Endodermal cell (in vitro differentiated cells): ENCODE measurements around the gene TRPC4. TPM values are rescaled to one million over a fixed set of nuclear protein-coding genes. Genes with fewer than 3 reads are reported as not detected.

Experiments
- DNase-seq: peaks from one replicate; pipeline ENCODE4 v3.0.0-alpha.2; 2017
- H3K27ac ChIP-seq: 2 replicates; pipeline ENCODE4 v1.5.1; 2013; ENCODE audit warnings: mild to moderate bottlenecking, low read depth, low read length, moderate library complexity
- H3K27me3 ChIP-seq: 2 replicates; pipeline ENCODE4 v1.6.1; 2013; ENCODE audit warnings: mild to moderate bottlenecking, low read length, moderate library complexity; ENCODE audit not compliant: insufficient read depth, control insufficient read depth, poor library complexity, severe bottlenecking
- H3K36me3 ChIP-seq: 2 replicates; pipeline ENCODE4 v1.7.0; 2013; ENCODE audit warnings: mild to moderate bottlenecking, low read length, moderate library complexity; ENCODE audit not compliant: control insufficient read depth, insufficient read depth
- H3K4me1 ChIP-seq: one replicate; pipeline ENCODE4 v1.7.0; 2013; ENCODE audit warnings: low read length; ENCODE audit not compliant: control insufficient read depth, insufficient read depth
- H3K4me3 ChIP-seq: 2 replicates; pipeline ENCODE4 v1.5.1; 2013; ENCODE audit warnings: mild to moderate bottlenecking, low read length, moderate library complexity
- H3K9ac ChIP-seq: 2 replicates; pipeline ENCODE4 v1.6.1; 2013; ENCODE audit warnings: mild to moderate bottlenecking, low read length, moderate library complexity; ENCODE audit not compliant: poor library complexity, severe bottlenecking; ENCODE audit errors: extremely low read depth
- H3K9me3 ChIP-seq: 2 replicates; pipeline ENCODE4 v1.6.1; 2013; ENCODE audit warnings: mild to moderate bottlenecking, low read length, moderate library complexity; ENCODE audit not compliant: control insufficient read depth
- H3K27ac Mint-ChIP-seq: 2 replicates; pipeline ENCODE4 v1.8.0; 2020; ENCODE audit warnings: mixed read lengths
- H3K27me3 Mint-ChIP-seq: 2 replicates; pipeline ENCODE4 v1.8.0; 2021; ENCODE audit warnings: mild to moderate bottlenecking, mixed read lengths; ENCODE audit not compliant: insufficient read depth
- H3K36me3 Mint-ChIP-seq: 2 replicates; pipeline ENCODE4 v1.8.0; 2020; ENCODE audit warnings: low read depth, mixed read lengths
- H3K4me1 Mint-ChIP-seq: 2 replicates; pipeline ENCODE4 v1.8.0; 2020; ENCODE audit warnings: mixed read lengths
- H3K4me3 Mint-ChIP-seq: 2 replicates; pipeline ENCODE4 v1.8.0; 2020; ENCODE audit warnings: mild to moderate bottlenecking, moderate library complexity, mixed read lengths
- H3K9me3 Mint-ChIP-seq: 2 replicates; pipeline ENCODE4 v1.8.0; 2020; ENCODE audit warnings: mild to moderate bottlenecking, mixed read lengths
- CTCF ChIP-seq: fragments of 200-600 bp; sonication (generic); conservative IDR thresholded peaks from 2 replicates; pipeline ENCODE4 v1.5.0; 2021; ENCODE audit warnings: antibody characterized with exemption, mild to moderate bottlenecking
- WGBS, 2 experiments: methylation state at CpG; one replicate each; pipeline versions ENCODE4 v1.1.5 to v1.1.7; 2013; ENCODE audit warnings: missing lambda C conversion rate in 2 of 2, mixed read lengths in 1 of 2; ENCODE audit not compliant: insufficient coverage in 1 of 2, insufficient read length in 1 of 2; 5-methylcytosine and 5-hydroxymethylcytosine counted together
- total RNA-seq, 2 donors: library from RNA; stranded (reverse); fragmentation: NEBNext Ultra II Directional in 1 of 2; extraction: Animal tissue kit (Norgen Biotek cat#: 25700) in 1 of 2; gene quantifications; 2 replicates in 1 of 2; 3 replicates in 1 of 2; pipeline ENCODE4 v1.2.1, GENCODE V29; 2021

TRPC4 gene
- total RNA-seq, 2 donors from 2014 or later: 22.5 to 28.5 TPM

DNA sequence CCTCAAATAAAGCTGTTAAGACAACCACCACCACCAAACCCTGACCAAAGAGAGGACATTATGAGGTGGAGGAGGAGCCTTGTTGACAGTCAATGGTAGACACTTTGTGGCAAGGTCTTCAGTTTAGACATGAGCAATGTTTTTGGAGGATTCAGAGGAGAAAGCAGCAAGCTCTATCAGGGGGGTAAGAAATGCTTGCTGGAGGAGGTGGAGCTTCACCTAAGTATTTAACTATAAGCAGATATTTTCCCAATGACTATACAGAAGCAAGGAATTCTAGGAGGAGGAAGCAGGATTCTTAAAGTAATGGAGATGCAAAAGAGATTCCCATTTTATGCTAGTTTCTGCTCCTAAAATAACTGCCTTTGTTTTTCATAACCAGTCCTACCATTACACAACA is 74.2 kb downstream of the TRPC4 start:
- Histone ChIP-seq H3K27ac (no peak overlapping the region), H3K27me3 (no peaks in the 10 kb centered on the region), H3K36me3 (no peaks in the 10 kb centered on the region), H3K4me3 (no peak overlapping the region), H3K4me1 (no peaks in the 10 kb centered on the region), H3K9ac (no peak overlapping the region), H3K9me3 (no peaks in the 10 kb centered on the region)
- H3K9me3 Mint-ChIP-seq: no peaks in the 10 kb centered on the region
- no peak overlapping the region for H3K4me3 Mint-ChIP-seq
- H3K4me1 Mint-ChIP-seq: peaks cover 14% of the 10 kb centered on the region
- no peaks in the 10 kb centered on the region for H3K27me3 Mint-ChIP-seq
- DNase-seq: no peak
- no peak overlapping the region for H3K27ac Mint-ChIP-seq
- peaks cover 2% of the 10 kb centered on the region for H3K36me3 Mint-ChIP-seq
- no peak for TF ChIP-seq CTCF

GRCh38 chr13:37791699-37792098 is 77.9 kb downstream of the TRPC4 start:
- Mint-ChIP-seq H3K9me3 (no peaks in the 10 kb centered on the region), H3K4me1 (peaks cover 17% of the 10 kb centered on the region), H3K27me3 (no peaks in the 10 kb centered on the region), H3K27ac (no peak overlapping the region), H3K36me3 (no peaks in the 10 kb centered on the region), H3K4me3 (no peak overlapping the region)
- Histone ChIP-seq H3K36me3 (no peaks in the 10 kb centered on the region), H3K4me1 (no peaks in the 10 kb centered on the region), H3K27me3 (no peaks in the 10 kb centered on the region), H3K9me3 (no peaks in the 10 kb centered on the region), H3K27ac (no peak overlapping the region), H3K4me3 (no peak overlapping the region), H3K9ac (no peak overlapping the region)
- DNase-seq: no peak
- no peak for TF ChIP-seq CTCF
- WGBS, 2 experiments: 79 to 95% methylated on average over 2 of the region's 2 CpGs

DNA sequence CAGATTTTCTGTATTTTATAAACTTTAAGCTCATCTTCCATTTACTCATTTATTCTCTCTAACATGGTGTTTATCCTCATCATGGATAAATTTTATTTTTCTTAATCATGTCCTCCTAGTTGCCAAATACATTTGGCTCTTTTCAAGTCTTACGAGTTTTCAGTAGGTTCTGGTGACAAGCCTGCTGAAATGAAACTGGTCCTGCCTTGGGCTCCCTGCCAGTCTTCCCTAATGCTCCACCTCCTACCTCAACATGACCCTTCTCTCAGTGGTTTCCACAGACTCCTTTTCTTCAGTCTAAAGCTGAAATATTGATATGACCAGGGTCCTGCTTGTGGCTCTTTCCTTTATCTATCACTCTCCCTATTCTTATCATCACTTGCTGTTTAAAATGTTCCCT is 81.2 kb downstream of the TRPC4 start:
- Mint-ChIP-seq H3K4me1 (peaks cover 8% of the 10 kb centered on the region), H3K9me3 (no peaks in the 10 kb centered on the region), H3K36me3 (no peaks in the 10 kb centered on the region), H3K27ac (no peak overlapping the region), H3K4me3 (no peak overlapping the region), H3K27me3 (no peaks in the 10 kb centered on the region)
- no peak for TF ChIP-seq CTCF
- H3K4me3 ChIP-seq: no peak overlapping the region
- no peaks in the 10 kb centered on the region for H3K4me1 ChIP-seq
- no peaks in the 10 kb centered on the region for H3K27me3 ChIP-seq
- H3K27ac ChIP-seq: no peak overlapping the region
- WGBS, 2 experiments: 78 to 96% methylated on average over 1 of the region's 1 CpG
- no peak overlapping the region for H3K9ac ChIP-seq
- H3K36me3 ChIP-seq: no peaks in the 10 kb centered on the region
- no peak for DNase-seq
- H3K9me3 ChIP-seq: no peaks in the 10 kb centered on the region
